Bronchial epithelial cell (primary cell): ENCODE data around the gene ADGRD1. TPM values are rescaled to one million over a fixed set of nuclear protein-coding genes. Genes with fewer than 3 reads are reported as not detected.

Source experiments
- DNase-seq: peaks from one replicate; pipeline ENCODE4 v3.0.0-alpha.2; 2010; ENCODE audit warnings: low read depth
- FAIRE-seq: peaks from 2 replicates; lab custom pipeline; 2011; peaks lifted over from hg19 to GRCh38; lab: Jason Lieb, UNC
- H3K27me3 ChIP-seq: 2 replicates; pipeline ENCODE4 v1.5.1; 2011; ENCODE audit warnings: low read length; ENCODE audit not compliant: control insufficient read depth, insufficient read depth
- H3K36me3 ChIP-seq: 2 replicates; pipeline ENCODE4 v1.5.1; 2011; ENCODE audit warnings: low read length; ENCODE audit not compliant: control insufficient read depth, insufficient read depth
- H3K4me3 ChIP-seq: 2 replicates; pipeline ENCODE4 v1.5.1; 2011; ENCODE audit warnings: mild to moderate bottlenecking, low read depth, low read length, control low read depth
- CTCF ChIP-seq: IDR thresholded peaks from 2 replicates; pipeline ENCODE4 v1.5.1; 2011; ENCODE audit warnings: mild to moderate bottlenecking, moderate library complexity, low read length, control low read depth, inconsistent platforms; ENCODE audit not compliant: insufficient read depth, severe bottlenecking
- total RNA-seq: library from RNA; depleted of rRNA; stranded (reverse); fragments of >200 nt; gene quantifications from 2 replicates; pipeline ENCODE4 v1.2.1, GENCODE V29; 2014

ADGRD1 gene
- total RNA-seq, 1 donor from 2014 or later, result not detected

- TF ChIP-seq CTCF, result no peak
- Histone ChIP-seq H3K36me3 (no peaks in the 10 kb centered on the region), H3K27me3 (no peaks in the 10 kb centered on the region), H3K4me3 (no peak overlapping the region)
- no peak for DNase-seq
- no peak for FAIRE-seq
Measured at GRCh38 chr12:131063960-131064359, 110.3 kb downstream of the ADGRD1 start.

- H3K4me3 ChIP-seq, result no peak overlapping the region
- no peaks in the 10 kb centered on the region for H3K27me3 ChIP-seq
- DNase-seq, result no peak
- no peaks in the 10 kb centered on the region for H3K36me3 ChIP-seq
- TF ChIP-seq CTCF, result no peak
- FAIRE-seq, result no peak
Measured at GRCh38 chr12:131065279-131065678, 111.6 kb downstream of the ADGRD1 start.

GRCh38 chr12:131065801-131066200 lies 112.1 kb downstream of the ADGRD1 start:
- no peaks in the 10 kb centered on the region for H3K27me3 ChIP-seq
- no peak for FAIRE-seq
- no peak overlapping the region for H3K4me3 ChIP-seq
- TF ChIP-seq CTCF, result no peak
- DNase-seq, result no peak
- no peaks in the 10 kb centered on the region for H3K36me3 ChIP-seq

- Histone ChIP-seq H3K36me3 (no peaks in the 10 kb centered on the region), H3K4me3 (no peak overlapping the region), H3K27me3 (no peaks in the 10 kb centered on the region)
- no peak for FAIRE-seq
- DNase-seq, result no peak
- no peak for TF ChIP-seq CTCF
Measured at GRCh38 chr12:131066207-131066885, 112.6 kb downstream of the ADGRD1 start.

GRCh38 chr12:131066886-131067490 lies 113.3 kb downstream of the ADGRD1 start:
- H3K4me3 ChIP-seq, result no peak overlapping the region
- DNase-seq, result no peak
- TF ChIP-seq CTCF, result no peak
- no peaks in the 10 kb centered on the region for H3K27me3 ChIP-seq
- H3K36me3 ChIP-seq, result no peaks in the 10 kb centered on the region
- no peak for FAIRE-seq
